HG03025 (cell line): ENCODE results near the gene NBEA.

Source experiments
- ATAC-seq: cut with Tn5 transposase; IDR thresholded peaks from one replicate; pipeline ENCODE4 v1.9.1; 2021; ENCODE audit warnings: mild to moderate bottlenecking, moderate library complexity; ENCODE audit not compliant: unreplicated experiment, low FRiP score

Gene NBEA

GRCh38 chr13:35256459-35257148 is 314.5 kb downstream of the NBEA start:
- no peak for ATAC-seq

- ATAC-seq = no peak
These were observed 318.2 kb downstream of the NBEA start for GRCh38 chr13:35260316-35260715.

- ATAC-seq = no peak
These were observed 324.3 kb downstream of the NBEA start for GRCh38 chr13:35266412-35266811.

GRCh38 chr13:35278917-35279316 is 336.8 kb downstream of the NBEA start:
- ATAC-seq = no peak

- no peak for ATAC-seq
These were observed 337.4 kb downstream of the NBEA start for GRCh38 chr13:35279500-35279899.

GRCh38 chr13:35283856-35284255 is 341.8 kb downstream of the NBEA start:
- ATAC-seq = no peak

- no peak for ATAC-seq
These were observed 343.6 kb downstream of the NBEA start for GRCh38 chr13:35285677-35286076.

GRCh38 chr13:35292329-35292728 is 350.3 kb downstream of the NBEA start:
- no peak for ATAC-seq

- no peak for ATAC-seq
These were observed 351.6 kb downstream of the NBEA start for GRCh38 chr13:35293579-35294226.

- no peak for ATAC-seq
These were observed 367.6 kb downstream of the NBEA start for GRCh38 chr13:35309706-35310105.

GRCh38 chr13:35332134-35332533 is 390.1 kb downstream of the NBEA start:
- ATAC-seq = no peak

GRCh38 chr13:35333157-35333556 is 391.1 kb downstream of the NBEA start:
- no peak for ATAC-seq

- no peak for ATAC-seq
These were observed 400.4 kb downstream of the NBEA start for GRCh38 chr13:35342440-35342839.

GRCh38 chr13:35343417-35343816 is 401.3 kb downstream of the NBEA start:
- ATAC-seq = no peak

- no peak for ATAC-seq
These were observed 403.9 kb downstream of the NBEA start for GRCh38 chr13:35345992-35346391.

GRCh38 chr13:35346494-35346893 is 404.4 kb downstream of the NBEA start:
- ATAC-seq = no peak

- no peak for ATAC-seq
These were observed 405.7 kb downstream of the NBEA start for GRCh38 chr13:35347679-35348205.

GRCh38 chr13:35349052-35349451 is 407.0 kb downstream of the NBEA start:
- ATAC-seq = peak; percentile 40

GRCh38 chr13:35349673-35350278 is 407.7 kb downstream of the NBEA start:
- peak; percentile 85 for ATAC-seq

- ATAC-seq = no peak
These were observed 412.2 kb downstream of the NBEA start for GRCh38 chr13:35354285-35354684.

GRCh38 chr13:35354882-35355281 is 412.8 kb downstream of the NBEA start:
- ATAC-seq = no peak

- no peak for ATAC-seq
These were observed 414.5 kb downstream of the NBEA start for GRCh38 chr13:35356572-35356971.
